Testis (tissue), 3 donors: ENCODE measurements around the gene TAF3. TPM values are rescaled to one million over a fixed set of nuclear protein-coding genes. Genes with fewer than 3 reads are reported as not detected.

ENCODE experiments used
- DNase-seq: peaks from one replicate; pipeline ENCODE4 v3.0.0-alpha.2; 2019
- H3K27ac ChIP-seq, 2 donors: fragments of 200-600 bp; sonication (generic); one replicate each; pipeline ENCODE4 v1.5.1; 2019
- H3K27me3 ChIP-seq: fragments of 200-600 bp; sonication (generic); one replicate; pipeline ENCODE4 v1.5.1; 2019
- H3K36me3 ChIP-seq: fragments of 200-600 bp; sonication (generic); one replicate; pipeline ENCODE4 v1.5.1; 2017; ENCODE audit warnings: low read depth; ENCODE audit errors: missing control alignments
- H3K4me1 ChIP-seq: fragments of 200-600 bp; sonication (generic); one replicate; pipeline ENCODE4 v1.5.1; 2019
- H3K4me3 ChIP-seq, 2 donors: fragments of 200-600 bp; sonication (generic); one replicate each; pipeline ENCODE4 v1.5.1; 2017 to 2019
- H3K9me3 ChIP-seq: fragments of 200-600 bp; sonication (generic); one replicate; pipeline ENCODE4 v1.5.1; 2017
- CTCF ChIP-seq, 3 experiments: fragments of 450-650 bp in 2 of 3; fragments of 200-600 bp in 1 of 3; sonication (generic) in 1 of 3; IDR thresholded peaks; one replicate each; pipeline ENCODE4 v1.5.1; 2016 to 2019; ENCODE audit warnings: antibody characterized with exemption in 3 of 3, mild to moderate bottlenecking in 2 of 3, moderate library complexity in 1 of 3
- POLR2A ChIP-seq: fragments of 450-650 bp; IDR thresholded peaks from one replicate; pipeline ENCODE4 v1.6.1; 2017; ENCODE audit warnings: antibody characterized with exemption, mild to moderate bottlenecking, moderate library complexity
- WGBS, 2 donors: methylation state at CpG; one replicate each; pipeline ENCODE4 v1.1.5; 2018; 5-methylcytosine and 5-hydroxymethylcytosine counted together
- intact Hi-C: fragments of 100-400 bp; cut with DNase I; formaldehyde crosslinking; loops from one replicate; pipeline ENCODE4 v1.15.1; 2023; ENCODE audit warnings: low total_unique reads
- polyA plus RNA-seq: library from polyadenylated mRNA; stranded (reverse); fragments of 350-450 nt; fragmentation: Illumina TruSeq; extraction: RNeasy Lipid Tissue Mini Kit (QIAGEN cat#74804); gene quantifications from one replicate; pipeline ENCODE4 v1.2.3, GENCODE V29; 2014; ENCODE audit warnings: low read depth, low replicate concordance; ENCODE audit not compliant: insufficient read depth
- total RNA-seq, 2 donors: library from RNA; depleted of rRNA; stranded (reverse); fragments of >200 nt; gene quantifications; one replicate each; pipeline ENCODE4 v1.2.3, GENCODE V29; 2016

Gene TAF3
- total and polyA plus RNA-seq, 3 donors from 2014 or later = 7.0 to 33.0 (median 32.8) TPM

GRCh38 chr10:7917736-7918135 lies 99.4 kb downstream of the TAF3 start:
- intact Hi-C loops = no loop called here
- DNase-seq = no peak
- no peak overlapping the region for H3K27ac ChIP-seq
- H3K36me3 ChIP-seq = no peaks in the 10 kb centered on the region
- no peak overlapping the region for H3K4me3 ChIP-seq
- H3K4me1 ChIP-seq = no peaks in the 10 kb centered on the region
- 96 to 97% methylated on average over 5 of the region's 5 CpGs for WGBS, 2 donors
- no peaks in the 10 kb centered on the region for H3K27me3 ChIP-seq
- TF ChIP-seq CTCF (IDR thresholded peaks at IDR 0.05) (no peak), POLR2A (no peak)
- H3K9me3 ChIP-seq = no peaks in the 10 kb centered on the region

GRCh38 chr10:7922707-7923106 lies 104.4 kb downstream of the TAF3 start:
- Histone ChIP-seq H3K36me3 (no peaks in the 10 kb centered on the region), H3K9me3 (no peaks in the 10 kb centered on the region), H3K27ac (no peak overlapping the region), H3K4me1 (no peaks in the 10 kb centered on the region), H3K27me3 (no peaks in the 10 kb centered on the region), H3K4me3 (no peak overlapping the region)
- no peak for DNase-seq
- WGBS, 2 donors = 68 to 82% methylated on average over 3 of the region's 3 CpGs
- TF ChIP-seq POLR2A = no peak
- TF ChIP-seq CTCF (IDR thresholded peaks at IDR 0.05) = no peak
- intact Hi-C loops = no loop called here

GRCh38 chr10:7928536-7928935 lies 110.2 kb downstream of the TAF3 start:
- no peaks in the 10 kb centered on the region for H3K9me3 ChIP-seq
- H3K36me3 ChIP-seq = no peaks in the 10 kb centered on the region
- H3K4me3 ChIP-seq = no peak overlapping the region
- no peak for DNase-seq
- H3K27me3 ChIP-seq = no peaks in the 10 kb centered on the region
- 83 to 89% methylated on average over 3 of the region's 3 CpGs for WGBS, 2 donors
- H3K27ac ChIP-seq = no peak overlapping the region
- TF ChIP-seq POLR2A (no peak), CTCF (IDR thresholded peaks at IDR 0.05) (no peak)
- intact Hi-C loops = no loop called here
- no peaks in the 10 kb centered on the region for H3K4me1 ChIP-seq

GRCh38 chr10:7932301-7933036 lies 114.2 kb downstream of the TAF3 start:
- Histone ChIP-seq H3K9me3 (no peaks in the 10 kb centered on the region), H3K36me3 (no peaks in the 10 kb centered on the region), H3K27me3 (no peaks in the 10 kb centered on the region), H3K4me1 (no peaks in the 10 kb centered on the region), H3K27ac (no peak overlapping the region), H3K4me3 (no peak overlapping the region)
- 85 to 91% methylated on average over 9 of the region's 9 CpGs for WGBS, 2 donors
- intact Hi-C loops = no loop called here
- DNase-seq = no peak
- TF ChIP-seq POLR2A = no peak
- no peak for TF ChIP-seq CTCF (IDR thresholded peaks at IDR 0.05)

- Histone ChIP-seq H3K27me3 (no peaks in the 10 kb centered on the region), H3K9me3 (no peaks in the 10 kb centered on the region), H3K36me3 (no peaks in the 10 kb centered on the region), H3K4me1 (no peaks in the 10 kb centered on the region), H3K4me3 (no peak overlapping the region), H3K27ac (no peak overlapping the region)
- WGBS, 2 donors = 71 to 78% methylated on average over 3 of the region's 3 CpGs
- intact Hi-C loops = no loop called here
- no peak for DNase-seq
- no peak for TF ChIP-seq CTCF (IDR thresholded peaks at IDR 0.05)
- TF ChIP-seq POLR2A = no peak
These were observed 115.0 kb downstream of the TAF3 start for GRCh38 chr10:7933262-7933661.
